Panc1 (cell line): ENCODE results near the gene SURF2. TPM values are rescaled to one million over a fixed set of nuclear protein-coding genes. Genes with fewer than 3 reads are reported as not detected.

Source experiments
- ATAC-seq: fragments of 200-7000 bp; cut with Tn5 transposase; 2 replicates; pipeline ENCODE4 v1.9.1; 2020; ENCODE audit warnings: mild to moderate bottlenecking, moderate library complexity
- BruUV-seq: library from RNA; stranded (reverse); fragments of 400-500 nt; replicated peaks from 2 replicates; lab custom pipeline; 2021; lab: Mats Ljungman, UMichigan
- CTCF ChIA-PET: fragments of 300-600 bp; sonication (Branson Sonifier 250); formaldehyde crosslinking; loops from one replicate; lab custom pipeline; 2022; ENCODE audit warnings: antibody characterized with exemption; lab: Charles Lee
- POLR2A ChIA-PET: fragments of 300-600 bp; sonication (Branson Sonifier 250); formaldehyde crosslinking; loops from one replicate; lab custom pipeline; 2022; ENCODE audit warnings: antibody characterized with exemption; lab: Charles Lee
- DNase-seq: peaks from one replicate; pipeline ENCODE4 v3.0.0-alpha.2; 2010; ENCODE audit warnings: low read depth, low spot score
- H3K27ac ChIP-seq: 2 replicates; pipeline ENCODE4 v1.5.1; 2011; ENCODE audit warnings: mild to moderate bottlenecking, low read length, inconsistent platforms
- H3K27me3 ChIP-seq: fragments of 200-500 bp; sonication (Bioruptor generic); 2 replicates; pipeline ENCODE4 v1.6.0; 2014; ENCODE audit warnings: low read length, inconsistent platforms; ENCODE audit not compliant: control insufficient read depth, insufficient read depth
- H3K36me3 ChIP-seq: fragments of 200-500 bp; sonication (Bioruptor generic); 2 replicates; pipeline ENCODE4 v1.5.1; 2014; ENCODE audit warnings: inconsistent platforms, mild to moderate bottlenecking, low read length, moderate library complexity; ENCODE audit not compliant: control insufficient read depth, insufficient read depth
- H3K4me1 ChIP-seq: 2 replicates; pipeline ENCODE4 v1.5.1; 2011; ENCODE audit warnings: inconsistent platforms, mild to moderate bottlenecking, low read length, moderate library complexity; ENCODE audit not compliant: control insufficient read depth, insufficient read depth
- H3K4me3 ChIP-seq, 2 experiments: 2 replicates each; pipeline ENCODE4 v1.5.1; 2011 to 2012; ENCODE audit warnings: low read depth in 2 of 2, low read length in 2 of 2, mild to moderate bottlenecking in 2 of 2, inconsistent platforms in 1 of 2, moderate library complexity in 1 of 2
- H3K9me3 ChIP-seq: fragments of 200-500 bp; sonication (Bioruptor generic); 2 replicates; pipeline ENCODE4 v1.5.1; 2014; ENCODE audit warnings: low read depth, mild to moderate bottlenecking, inconsistent platforms, low read length, moderate library complexity; ENCODE audit not compliant: control insufficient read depth, insufficient read depth
- POLR2AphosphoS5 ChIP-seq: IDR thresholded peaks from 2 replicates; pipeline ENCODE4 v1.6.1; 2012; ENCODE audit warnings: mild to moderate bottlenecking, low read depth, low read length, moderate library complexity
- SIN3A ChIP-seq: IDR thresholded peaks from 2 replicates; pipeline ENCODE4 v1.6.1; 2012; ENCODE audit warnings: low read depth, mild to moderate bottlenecking, low read length, moderate library complexity, borderline replicate concordance; ENCODE audit not compliant: insufficient read depth
- TCF7L2 ChIP-seq: IDR thresholded peaks from 2 replicates; pipeline ENCODE4 v1.6.1; 2011; ENCODE audit warnings: mild to moderate bottlenecking, low read depth, low read length, inconsistent platforms
- in situ Hi-C: cut with HindIII; loops from 2 replicates; pipeline ENCODE4 v1.10.0; 2016; ENCODE audit warnings: low sequenced_read_pairs, low pct_unique_long_range_greater_than_20kb
- intact Hi-C: fragments of 100-400 bp; cut with micrococcal nuclease; formaldehyde crosslinking; loops from one replicate; pipeline ENCODE4 v1.10.0; 2022; ENCODE audit not compliant: unreplicated experiment
- total RNA-seq: library from RNA; stranded (reverse); gene quantifications from one replicate; pipeline ENCODE4 v1.2.1, GENCODE V29; 2021; ENCODE audit not compliant: unreplicated experiment
- TF ChIP-seq, protein P1 (sequence below), 2 experiments: IDR thresholded peaks; 2 replicates each; pipeline ENCODE4 v1.6.1; 2011 to 2012; ENCODE audit warnings: low read depth in 2 of 2, control low read depth in 1 of 2, low read length in 1 of 2, mild to moderate bottlenecking in 1 of 2, moderate library complexity in 1 of 2; ENCODE audit not compliant: insufficient read depth in 1 of 2
- TF ChIP-seq, protein P2 (sequence below): fragments of 450-650 bp; IDR thresholded peaks from 2 replicates; pipeline ENCODE4 v1.5.1; 2017; ENCODE audit warnings: mild to moderate bottlenecking

SURF2 gene
- total RNA-seq, 1 experiment from 2014 or later, result 19.2 TPM

- BruUV-seq, result no TSS peak
Measured at GRCh38 chr9:133342570-133342969, 13.8 kb upstream of the SURF2 start.

DNA sequence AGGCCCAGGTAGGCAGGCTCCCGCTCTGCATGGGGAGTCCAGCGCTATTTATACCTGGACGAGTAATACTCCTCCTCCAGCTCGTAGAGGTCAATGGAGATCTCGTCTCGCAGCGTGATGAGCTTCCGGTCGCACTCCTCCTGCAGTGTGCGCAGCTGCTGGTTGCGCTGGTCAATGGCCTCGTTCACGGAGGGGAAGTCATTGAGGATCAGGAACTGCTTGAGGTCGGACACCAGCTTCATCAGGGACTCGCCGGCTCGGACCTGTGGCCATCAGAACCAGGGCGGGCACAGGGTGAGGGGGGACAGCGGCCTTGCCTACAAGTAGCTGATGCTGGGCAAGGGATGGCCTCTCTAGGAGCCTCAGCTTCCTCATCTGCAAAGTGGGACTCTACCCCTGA is 12.3 kb upstream of the SURF2 start:
- H3K36me3 ChIP-seq, result peaks cover 7% of the 10 kb centered on the region
- no TSS peak for BruUV-seq
- TF ChIP-seq POLR2AphosphoS5 (no peak), SIN3A (no peak), TCF7L2 (no peak)
- TF ChIP-seq, protein P1, sequence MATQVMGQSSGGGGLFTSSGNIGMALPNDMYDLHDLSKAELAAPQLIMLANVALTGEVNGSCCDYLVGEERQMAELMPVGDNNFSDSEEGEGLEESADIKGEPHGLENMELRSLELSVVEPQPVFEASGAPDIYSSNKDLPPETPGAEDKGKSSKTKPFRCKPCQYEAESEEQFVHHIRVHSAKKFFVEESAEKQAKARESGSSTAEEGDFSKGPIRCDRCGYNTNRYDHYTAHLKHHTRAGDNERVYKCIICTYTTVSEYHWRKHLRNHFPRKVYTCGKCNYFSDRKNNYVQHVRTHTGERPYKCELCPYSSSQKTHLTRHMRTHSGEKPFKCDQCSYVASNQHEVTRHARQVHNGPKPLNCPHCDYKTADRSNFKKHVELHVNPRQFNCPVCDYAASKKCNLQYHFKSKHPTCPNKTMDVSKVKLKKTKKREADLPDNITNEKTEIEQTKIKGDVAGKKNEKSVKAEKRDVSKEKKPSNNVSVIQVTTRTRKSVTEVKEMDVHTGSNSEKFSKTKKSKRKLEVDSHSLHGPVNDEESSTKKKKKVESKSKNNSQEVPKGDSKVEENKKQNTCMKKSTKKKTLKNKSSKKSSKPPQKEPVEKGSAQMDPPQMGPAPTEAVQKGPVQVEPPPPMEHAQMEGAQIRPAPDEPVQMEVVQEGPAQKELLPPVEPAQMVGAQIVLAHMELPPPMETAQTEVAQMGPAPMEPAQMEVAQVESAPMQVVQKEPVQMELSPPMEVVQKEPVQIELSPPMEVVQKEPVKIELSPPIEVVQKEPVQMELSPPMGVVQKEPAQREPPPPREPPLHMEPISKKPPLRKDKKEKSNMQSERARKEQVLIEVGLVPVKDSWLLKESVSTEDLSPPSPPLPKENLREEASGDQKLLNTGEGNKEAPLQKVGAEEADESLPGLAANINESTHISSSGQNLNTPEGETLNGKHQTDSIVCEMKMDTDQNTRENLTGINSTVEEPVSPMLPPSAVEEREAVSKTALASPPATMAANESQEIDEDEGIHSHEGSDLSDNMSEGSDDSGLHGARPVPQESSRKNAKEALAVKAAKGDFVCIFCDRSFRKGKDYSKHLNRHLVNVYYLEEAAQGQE (IDR thresholded peaks at IDR 0.05; ENCODE audit: insufficient read depth in 1 of 2, low read depth in 2 of 2, low read length in 1 of 2), result no peak
- TF ChIP-seq, protein P2, sequence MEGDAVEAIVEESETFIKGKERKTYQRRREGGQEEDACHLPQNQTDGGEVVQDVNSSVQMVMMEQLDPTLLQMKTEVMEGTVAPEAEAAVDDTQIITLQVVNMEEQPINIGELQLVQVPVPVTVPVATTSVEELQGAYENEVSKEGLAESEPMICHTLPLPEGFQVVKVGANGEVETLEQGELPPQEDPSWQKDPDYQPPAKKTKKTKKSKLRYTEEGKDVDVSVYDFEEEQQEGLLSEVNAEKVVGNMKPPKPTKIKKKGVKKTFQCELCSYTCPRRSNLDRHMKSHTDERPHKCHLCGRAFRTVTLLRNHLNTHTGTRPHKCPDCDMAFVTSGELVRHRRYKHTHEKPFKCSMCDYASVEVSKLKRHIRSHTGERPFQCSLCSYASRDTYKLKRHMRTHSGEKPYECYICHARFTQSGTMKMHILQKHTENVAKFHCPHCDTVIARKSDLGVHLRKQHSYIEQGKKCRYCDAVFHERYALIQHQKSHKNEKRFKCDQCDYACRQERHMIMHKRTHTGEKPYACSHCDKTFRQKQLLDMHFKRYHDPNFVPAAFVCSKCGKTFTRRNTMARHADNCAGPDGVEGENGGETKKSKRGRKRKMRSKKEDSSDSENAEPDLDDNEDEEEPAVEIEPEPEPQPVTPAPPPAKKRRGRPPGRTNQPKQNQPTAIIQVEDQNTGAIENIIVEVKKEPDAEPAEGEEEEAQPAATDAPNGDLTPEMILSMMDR, result no peak
- H3K27me3 ChIP-seq, result no peaks in the 10 kb centered on the region
- no peak overlapping the region for H3K27ac ChIP-seq
- ATAC-seq (no peak), DNase-seq (no peak)
- in situ Hi-C loops (no loop called here), intact Hi-C loops (no loop called here)
- H3K9me3 ChIP-seq, result no peaks in the 10 kb centered on the region
- CTCF ChIA-PET, result no interaction called here
- POLR2A ChIA-PET, result no interaction called here
- H3K4me1 ChIP-seq, result peaks cover 3% of the 10 kb centered on the region; the same call in 1 of the 2 replicates
- no peak overlapping the region for H3K4me3 ChIP-seq

More at GRCh38 chr9:133342570-133342969, 13.8 kb upstream of the SURF2 start:
- H3K27ac ChIP-seq, result no peak overlapping the region
- ChIA-PET CTCF (interaction anchor here (0.5 kb wide), 1 partner anchor 160 kb away, joined by 8 read pairs; no protein-coding TSS in a partner anchor), POLR2A (no interaction called here)
- DNase-seq (no peak), ATAC-seq (0 out of 2 replicates have a peak, but pooled peaks have one; percentile 18)
- TF ChIP-seq SIN3A, result no peak
- no peak for TF ChIP-seq TCF7L2
- TF ChIP-seq POLR2AphosphoS5, result no peak
- TF ChIP-seq, protein P2, result peak; percentile 44
- TF ChIP-seq, protein P1 (IDR thresholded peaks at IDR 0.05; ENCODE audit: insufficient read depth in 1 of 2, low read depth in 2 of 2, low read length in 1 of 2), result no peak
- no peak overlapping the region for H3K4me3 ChIP-seq
- in situ Hi-C loops, result no loop called here
- no peaks in the 10 kb centered on the region for H3K9me3 ChIP-seq
- H3K27me3 ChIP-seq, result no peaks in the 10 kb centered on the region
- no peaks in the 10 kb centered on the region; the same call in none of the 2 replicates for H3K36me3 ChIP-seq
- intact Hi-C loops, result no loop called here
- peaks cover 3% of the 10 kb centered on the region; the same call in 1 of the 2 replicates for H3K4me1 ChIP-seq
